SH-SY5Y (cell line): ENCODE measurements around the gene HSF2.

Experiments used
- GATA2 ChIP-seq: IDR thresholded peaks from 2 replicates; pipeline ENCODE4 v1.6.1; 2011; ENCODE audit warnings: mild to moderate bottlenecking, low read depth, low read length
- GATA3 ChIP-seq: IDR thresholded peaks from 2 replicates; pipeline ENCODE4 v1.6.1; 2011; ENCODE audit warnings: low read depth, mild to moderate bottlenecking, low read length, moderate library complexity

The HSF2 gene

DNA sequence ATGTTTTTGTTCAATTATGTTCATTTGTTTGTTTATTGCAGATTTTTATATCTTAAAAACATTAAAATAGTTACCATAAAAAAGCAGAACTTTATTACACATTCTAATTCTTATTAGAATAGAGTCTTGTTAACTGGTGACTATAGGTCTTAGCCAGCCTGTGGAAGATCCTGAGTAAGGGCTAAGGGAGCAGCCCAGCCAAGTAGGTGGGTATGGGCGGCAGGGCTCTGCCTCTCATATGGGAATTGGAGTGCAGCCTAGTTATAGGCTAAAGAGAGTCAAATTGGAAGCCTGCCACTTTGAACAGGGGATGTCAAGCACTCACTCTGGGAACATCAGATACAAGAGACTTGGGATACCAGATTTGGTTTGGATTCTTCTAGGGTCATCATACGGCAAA, 10.5 kb upstream of the HSF2 start:
- TF ChIP-seq GATA3 (no peak), GATA2 (no peak)

- TF ChIP-seq GATA2: no peak
- no peak for TF ChIP-seq GATA3
Observed at GRCh38 chr6:122389704-122390372, 9.6 kb upstream of the HSF2 start.

- TF ChIP-seq GATA2 (no peak), GATA3 (no peak)
Observed at GRCh38 chr6:122392564-122393350, 6.7 kb upstream of the HSF2 start.

GRCh38 chr6:122393351-122393896, 6.0 kb upstream of the HSF2 start:
- TF ChIP-seq GATA3: no peak
- no peak for TF ChIP-seq GATA2

DNA sequence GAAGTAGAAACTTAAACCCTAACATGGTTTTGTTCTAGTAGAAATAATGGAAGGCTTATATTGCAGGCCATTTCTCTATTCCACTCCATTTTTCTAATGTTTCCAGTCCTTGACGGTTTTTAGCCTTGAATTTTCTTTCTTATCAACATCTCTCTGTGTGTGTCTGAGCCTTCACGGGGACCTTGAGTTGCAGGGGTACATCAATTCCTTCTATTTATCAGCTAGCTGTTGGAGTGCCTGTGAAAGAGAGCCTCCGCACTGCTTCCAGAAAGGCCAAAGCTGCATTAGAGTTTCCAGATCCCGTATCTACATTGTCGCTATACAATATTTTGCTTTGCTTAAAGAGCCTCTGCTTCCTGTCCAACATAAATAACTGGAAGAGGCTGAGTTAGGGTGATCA, 5.4 kb upstream of the HSF2 start:
- TF ChIP-seq GATA3 (no peak), GATA2 (no peak)

GRCh38 chr6:122399055-122399347, 451 bp upstream of the HSF2 start:
- TF ChIP-seq GATA3: no peak
- no peak for TF ChIP-seq GATA2

DNA sequence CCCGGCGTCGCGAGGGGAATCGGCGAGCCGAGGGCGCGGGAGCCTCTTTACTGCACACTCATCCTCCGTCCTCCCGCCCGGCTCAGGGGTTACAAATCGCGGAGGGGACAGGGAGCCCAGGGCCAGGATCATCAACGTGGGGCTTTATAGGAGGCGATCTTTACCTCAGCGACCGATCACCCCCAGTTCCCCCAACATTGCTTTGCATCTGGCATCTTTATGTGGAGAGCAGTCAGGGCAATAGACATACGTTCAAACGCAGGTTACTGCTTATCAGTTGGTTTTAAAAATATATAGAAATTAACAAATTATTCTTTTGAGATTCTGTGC, 634 bp downstream of the HSF2 start:
- TF ChIP-seq GATA2 (no peak), GATA3 (no peak)

GRCh38 chr6:122400462-122401089, 1.1 kb downstream of the HSF2 start:
- TF ChIP-seq GATA3 (no peak), GATA2 (no peak)

- no peak for TF ChIP-seq GATA3
- no peak for TF ChIP-seq GATA2
Observed at GRCh38 chr6:122401104-122401503, 1.7 kb downstream of the HSF2 start.

DNA sequence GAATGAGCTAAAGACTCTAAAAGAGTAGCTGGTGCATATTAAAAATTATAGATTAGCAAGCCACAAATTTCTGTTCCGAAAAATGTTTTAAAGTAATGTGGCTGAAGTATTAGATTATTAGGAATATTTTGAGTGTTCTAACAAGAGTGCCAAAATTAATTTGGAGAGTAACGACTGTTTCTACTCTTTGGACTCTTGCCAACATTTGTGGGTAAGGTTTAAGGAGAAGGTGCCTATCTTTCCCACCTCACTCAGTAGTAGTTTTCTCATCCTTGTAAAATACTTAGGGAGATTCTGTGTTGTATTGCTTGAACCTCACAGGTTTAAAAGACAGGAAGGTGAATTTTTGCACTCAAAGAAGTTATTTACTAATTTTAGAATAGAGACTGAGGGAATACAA, 5.0 kb downstream of the HSF2 start:
- TF ChIP-seq GATA3: no peak
- TF ChIP-seq GATA2: no peak

GRCh38 chr6:122405417-122405816, 6.0 kb downstream of the HSF2 start:
- no peak for TF ChIP-seq GATA3
- no peak for TF ChIP-seq GATA2

GRCh38 chr6:122406187-122406586, 6.7 kb downstream of the HSF2 start:
- TF ChIP-seq GATA3: no peak
- no peak for TF ChIP-seq GATA2

DNA sequence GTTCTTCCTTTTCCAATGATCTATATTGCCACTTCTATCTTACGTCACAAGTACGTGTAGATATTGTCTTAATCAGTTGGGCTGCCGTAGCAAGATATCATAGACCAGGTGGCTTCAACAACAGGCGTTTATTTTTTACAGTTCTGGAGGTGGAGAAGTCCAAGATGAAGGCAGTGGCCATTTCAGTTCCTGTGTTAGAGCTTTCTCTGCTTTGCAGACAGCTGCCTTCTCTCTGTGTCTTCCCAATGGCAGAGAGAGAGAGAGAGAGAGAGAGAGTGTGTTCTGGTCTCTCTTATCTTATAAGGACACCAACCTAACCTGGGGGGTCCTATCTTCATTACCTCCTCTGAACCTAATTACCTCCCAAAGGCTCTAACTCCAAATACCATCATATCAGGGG, 8.3 kb downstream of the HSF2 start:
- no peak for TF ChIP-seq GATA3
- no peak for TF ChIP-seq GATA2

DNA sequence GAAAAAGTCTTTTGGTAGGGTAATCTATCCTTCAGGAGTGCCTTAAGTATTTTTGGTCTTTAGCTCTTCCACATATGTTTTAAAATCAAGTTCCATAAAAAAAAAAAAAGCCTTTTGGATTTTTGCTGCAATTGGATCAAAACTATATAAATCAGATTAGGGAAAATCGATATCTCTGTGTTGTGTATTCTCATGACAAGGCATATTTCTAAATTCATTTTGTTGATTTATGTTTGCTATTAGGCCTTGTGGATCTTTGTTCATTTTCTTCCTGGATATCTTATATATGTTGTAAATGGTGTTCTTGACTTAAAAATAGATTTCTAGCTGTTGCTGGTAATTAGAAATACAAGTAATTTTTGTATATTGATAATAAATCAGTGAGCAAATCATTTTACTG, 8.8 kb downstream of the HSF2 start:
- TF ChIP-seq GATA2 (no peak), GATA3 (no peak)
